ENCODE measurements around the gene CEP70. TPM values are rescaled to one million over a fixed set of nuclear protein-coding genes. Genes with fewer than 3 reads are reported as not detected.
"Not testable (repeated sequence)": the region's sequence is repeated elsewhere in the genome, so short reads cannot be mapped to it uniquely, and the experiment has no call there.

The CEP70 gene, protein sequence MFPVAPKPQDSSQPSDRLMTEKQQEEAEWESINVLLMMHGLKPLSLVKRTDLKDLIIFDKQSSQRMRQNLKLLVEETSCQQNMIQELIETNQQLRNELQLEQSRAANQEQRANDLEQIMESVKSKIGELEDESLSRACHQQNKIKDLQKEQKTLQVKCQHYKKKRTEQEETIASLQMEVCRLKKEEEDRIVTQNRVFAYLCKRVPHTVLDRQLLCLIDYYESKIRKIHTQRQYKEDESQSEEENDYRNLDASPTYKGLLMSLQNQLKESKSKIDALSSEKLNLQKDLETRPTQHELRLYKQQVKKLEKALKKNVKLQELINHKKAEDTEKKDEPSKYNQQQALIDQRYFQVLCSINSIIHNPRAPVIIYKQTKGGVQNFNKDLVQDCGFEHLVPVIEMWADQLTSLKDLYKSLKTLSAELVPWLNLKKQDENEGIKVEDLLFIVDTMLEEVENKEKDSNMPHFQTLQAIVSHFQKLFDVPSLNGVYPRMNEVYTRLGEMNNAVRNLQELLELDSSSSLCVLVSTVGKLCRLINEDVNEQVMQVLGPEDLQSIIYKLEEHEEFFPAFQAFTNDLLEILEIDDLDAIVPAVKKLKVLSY
- 22.0 TPM for total RNA-seq
- long read RNA-seq, transcript CEP70-201 (18 exons, 2,732 nt), result major isoform, 6 of 19 reads
- long read RNA-seq, partial matches to known transcripts, result 5 of 19 reads
- long read RNA-seq, other reads (novel, unspliced or antisense), result 5 of 19 reads

DNA sequence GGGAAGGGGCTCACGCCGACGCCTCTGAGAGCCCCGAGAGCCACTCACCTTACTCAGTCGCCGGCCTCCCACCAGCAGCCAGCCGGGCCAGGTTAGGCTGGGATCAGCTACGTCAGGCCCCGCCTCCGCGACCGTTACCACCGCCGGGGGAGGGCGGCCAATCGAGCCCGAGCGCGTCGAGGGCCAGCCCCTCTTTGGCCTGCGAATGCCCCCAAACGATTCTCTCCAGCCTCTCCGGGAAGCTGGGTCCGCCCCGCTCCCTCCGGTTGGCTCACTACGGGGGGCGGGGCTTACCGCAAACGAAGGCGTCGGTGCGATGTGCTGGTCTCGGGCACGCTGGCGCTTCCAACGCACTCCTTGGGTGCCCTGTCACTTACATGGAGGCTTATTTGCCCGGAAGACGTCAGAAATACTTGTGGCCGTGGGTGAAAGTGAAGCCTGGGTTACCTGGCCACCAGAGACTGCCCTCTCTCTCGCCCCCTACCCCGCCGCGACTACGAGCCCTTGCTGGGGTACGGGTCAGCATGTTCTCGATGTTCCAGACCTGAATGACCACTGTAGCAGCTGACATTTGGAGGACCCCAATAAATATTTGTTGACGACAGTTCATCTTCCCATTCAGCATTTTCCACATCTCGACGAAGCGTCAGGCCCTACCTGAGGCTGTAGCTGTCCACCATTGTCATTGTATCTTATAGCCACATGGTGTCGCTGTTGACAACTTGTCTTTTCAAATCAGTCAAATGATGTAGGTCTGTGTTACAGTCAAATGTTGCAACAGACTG, at the start of gene CEP70:
TSS of gene CEP70 (minus strand) at position 111 of the 785 bp plus-strand sequence. CDS start 21,333 bp downstream, outside the sequence.
- intact Hi-C loops (cut with DNase I), result loop anchor here (1.0 to 10.0 kb wide), 7 partner anchors 14 to 321 kb away; partner anchors contain the start of genes FAIM, MRAS and PIK3CB
- peak; percentile 95 for DNase-seq (ENCODE audit: low spot score)

GRCh38 chr3:138642927-138643253, 48.8 kb upstream of the CEP70 start:
- intact Hi-C loops (cut with DNase I), result no loop called here
- no peak for DNase-seq (ENCODE audit: low spot score)

DNA sequence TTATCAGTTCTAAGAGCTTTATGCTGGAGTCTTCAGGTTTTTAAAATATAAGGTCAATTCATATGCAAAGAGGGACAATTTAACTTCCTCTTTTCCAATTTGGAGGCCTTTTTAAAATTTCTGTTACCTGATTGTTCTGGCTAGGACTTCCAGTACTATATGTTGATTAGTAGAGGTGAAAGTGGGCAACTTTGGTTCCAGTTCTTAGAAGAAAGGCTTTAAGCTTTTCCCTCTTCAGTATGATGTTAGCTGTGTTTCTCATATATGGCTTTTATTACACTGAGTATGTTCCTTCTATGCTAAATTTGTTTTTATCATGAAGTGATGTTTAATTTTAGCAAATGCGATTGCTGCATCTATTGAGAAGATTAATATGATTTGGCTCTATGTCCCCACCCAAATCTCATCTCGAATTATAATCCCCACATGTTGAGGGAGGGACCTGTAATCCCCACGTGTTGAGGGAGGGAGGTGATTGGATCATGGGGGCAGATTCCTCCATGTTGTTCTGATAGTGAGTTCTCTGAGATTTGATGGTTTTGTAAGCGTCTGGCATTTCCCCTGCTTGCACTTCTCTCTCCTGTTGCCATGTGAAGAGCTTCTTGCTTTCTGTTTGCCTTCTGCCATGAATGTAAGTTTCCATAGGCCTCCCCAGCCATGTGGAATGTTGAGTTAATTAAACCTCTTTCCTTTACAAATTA, 48.3 kb upstream of the CEP70 start:
- intact Hi-C loops (cut with DNase I), result no loop called here
- DNase-seq (ENCODE audit: low spot score), result no peak

DNA sequence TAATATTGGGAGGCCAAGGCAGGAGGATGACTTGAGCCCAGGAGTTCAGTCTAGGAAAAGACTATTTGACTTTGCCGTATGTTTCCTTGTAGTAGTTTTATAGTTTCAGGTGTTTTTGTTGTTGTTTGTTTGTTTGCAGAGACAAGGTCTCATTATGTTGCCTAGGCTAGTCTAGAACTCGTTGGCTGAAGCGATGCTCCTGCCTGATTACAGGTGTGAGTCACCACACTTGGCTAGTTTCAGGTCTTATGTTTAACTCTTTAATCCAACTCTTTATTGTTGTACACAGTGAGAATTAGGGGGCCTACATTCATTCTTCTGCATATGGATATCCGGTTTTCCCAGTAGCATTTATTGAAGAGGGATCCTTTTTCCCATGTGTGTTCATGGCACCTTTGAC, 46.5 kb upstream of the CEP70 start:
- intact Hi-C loops (cut with DNase I), result no loop called here
- no peak for DNase-seq (ENCODE audit: low spot score)

DNA sequence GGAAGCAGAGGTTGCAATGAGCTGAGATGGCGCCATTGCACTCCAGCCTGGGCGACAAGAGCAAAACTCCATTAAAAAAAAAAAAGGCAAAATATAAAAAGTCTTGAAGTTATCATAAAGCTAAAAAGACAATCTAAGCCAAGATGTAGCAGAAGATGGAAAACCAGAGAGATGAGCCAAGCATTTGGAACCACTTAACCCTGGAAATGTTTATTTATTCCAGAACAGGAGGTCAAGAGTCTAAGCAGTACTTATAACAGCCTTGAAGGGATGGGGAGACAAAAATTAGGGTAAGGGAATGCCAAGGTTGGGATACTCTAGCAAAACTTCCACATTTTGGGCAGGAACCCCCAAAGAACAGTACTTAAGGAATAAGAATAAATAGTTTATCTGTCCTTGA, 44.6 kb upstream of the CEP70 start:
- no peak for DNase-seq (ENCODE audit: low spot score)
- intact Hi-C loops (cut with DNase I), result no loop called here

GRCh38 chr3:138629526-138629925, 35.5 kb upstream of the CEP70 start:
- DNase-seq (ENCODE audit: low spot score), result no peak
- intact Hi-C loops (cut with DNase I), result no loop called here

DNA sequence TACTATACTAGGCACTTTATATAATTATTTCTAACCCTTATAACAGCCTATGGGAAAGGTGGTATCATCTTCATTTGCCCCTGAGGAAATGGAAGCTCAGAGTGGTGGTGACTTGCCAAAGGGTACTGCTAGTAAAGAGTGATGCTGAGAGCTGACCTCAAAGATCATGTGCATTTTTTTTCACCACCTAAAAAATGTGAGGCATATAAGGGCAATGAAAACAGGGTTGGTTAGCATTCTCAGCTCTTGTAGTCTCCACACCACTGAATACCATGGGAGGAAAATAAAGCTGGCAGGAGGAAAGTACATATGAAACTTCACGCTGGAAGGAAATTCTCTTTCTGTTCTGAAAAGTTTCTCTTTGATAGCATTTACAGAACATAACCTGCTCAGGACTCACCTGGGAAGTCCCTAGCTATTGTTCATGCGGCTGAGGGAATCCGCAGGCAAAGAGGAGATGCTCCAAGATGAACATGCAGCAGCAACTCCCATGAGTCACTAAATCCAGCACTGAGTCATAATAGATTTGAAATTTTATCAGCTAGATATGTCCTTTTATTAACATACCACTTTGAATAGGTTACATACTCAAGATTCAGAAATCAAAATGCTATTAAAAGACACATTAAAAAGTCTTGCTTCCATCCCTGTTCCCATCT, 31.8 kb upstream of the CEP70 start:
- intact Hi-C loops (cut with DNase I), result no loop called here
- no peak for DNase-seq (ENCODE audit: low spot score)

- intact Hi-C loops (cut with DNase I), result no loop called here
- DNase-seq (ENCODE audit: low spot score), result no peak
Measured at GRCh38 chr3:138624518-138624917, 30.5 kb upstream of the CEP70 start.

GRCh38 chr3:138620431-138620830, 26.4 kb upstream of the CEP70 start:
- DNase-seq (ENCODE audit: low spot score), result no peak
- intact Hi-C loops (cut with DNase I), result no loop called here

- intact Hi-C loops (cut with DNase I), result no loop called here
- DNase-seq (ENCODE audit: low spot score), result no peak
Measured at GRCh38 chr3:138615462-138615861, 21.4 kb upstream of the CEP70 start.

DNA sequence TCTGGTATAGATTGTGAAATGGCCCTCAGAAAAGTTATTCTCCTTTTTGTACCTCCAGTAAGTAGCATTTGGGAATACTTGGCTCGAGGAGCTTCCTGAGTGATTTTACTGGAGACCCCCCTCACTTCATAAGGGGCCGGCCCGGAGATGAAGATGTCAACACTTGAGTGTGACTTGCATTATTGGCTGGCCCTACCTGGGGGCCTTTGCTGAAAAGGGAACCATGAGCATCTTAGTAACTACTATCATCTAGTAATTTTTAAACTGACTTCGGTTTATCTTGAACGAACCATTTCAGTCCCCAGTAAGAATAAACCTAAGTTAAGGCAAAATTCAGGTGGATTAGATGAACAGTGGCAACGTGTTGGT, 15.8 kb upstream of the CEP70 start:
- DNase-seq (ENCODE audit: low spot score), result no peak
- intact Hi-C loops (cut with DNase I), result loop anchor here (2.0 to 5.0 kb wide), 2 partner anchors 15 to 307 kb away; partner anchors contain the start of gene CEP70

DNA sequence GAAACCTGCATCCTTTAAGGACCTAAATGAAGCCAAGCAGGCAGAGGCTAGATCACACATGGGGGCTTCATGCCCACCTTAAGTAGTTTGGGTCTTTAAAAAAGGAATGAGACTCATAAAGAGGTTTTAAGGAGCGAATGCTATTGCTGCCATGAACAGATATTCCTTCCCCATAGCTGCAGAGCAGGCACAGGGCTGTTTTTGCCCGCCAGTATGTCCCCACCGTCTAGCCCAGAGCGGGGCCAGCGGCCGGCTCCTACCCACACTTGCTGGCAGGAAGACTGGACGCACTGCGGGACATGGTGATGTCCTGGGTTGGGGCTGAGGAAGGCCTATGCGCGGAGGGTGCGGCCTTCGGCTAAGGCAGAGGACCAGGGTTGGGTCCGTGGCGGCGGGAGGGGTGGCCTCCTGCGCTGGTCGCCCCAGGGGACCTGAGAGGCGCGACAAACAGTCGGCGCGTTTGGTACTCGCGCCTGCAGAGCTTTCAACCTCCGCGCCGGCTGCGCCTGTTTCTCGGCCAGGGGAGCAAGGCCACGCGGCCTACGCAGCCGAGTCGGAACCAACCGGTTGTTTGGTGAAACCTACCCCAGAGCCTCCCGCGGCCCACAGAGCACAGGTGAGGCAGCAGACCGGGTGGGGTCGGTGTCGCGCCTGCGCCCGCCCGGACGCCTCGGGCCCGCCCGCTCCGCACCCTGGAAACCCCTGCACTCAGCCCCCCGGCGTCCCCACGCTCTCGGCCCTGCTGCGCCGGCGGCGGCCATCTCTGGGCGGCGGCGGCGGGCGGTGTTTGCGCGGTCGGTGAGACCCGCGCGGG, 14.5 kb upstream of the CEP70 start, which contains the start of gene FAIM:
TSS of gene FAIM (plus strand) at position 450 of the 814 bp plus-strand sequence. CDS start 10,956 bp downstream, outside the sequence.
- DNase-seq (ENCODE audit: low spot score), result peak; percentile 83
- intact Hi-C loops (cut with DNase I), result loop anchor here (2.0 to 5.0 kb wide), 2 partner anchors 14 to 309 kb away; partner anchors contain the start of gene CEP70

GRCh38 chr3:138604106-138604595, 10.1 kb upstream of the CEP70 start:
- DNase-seq (ENCODE audit: low spot score); intact Hi-C loops (cut with DNase I): not testable (repeated sequence)

DNA sequence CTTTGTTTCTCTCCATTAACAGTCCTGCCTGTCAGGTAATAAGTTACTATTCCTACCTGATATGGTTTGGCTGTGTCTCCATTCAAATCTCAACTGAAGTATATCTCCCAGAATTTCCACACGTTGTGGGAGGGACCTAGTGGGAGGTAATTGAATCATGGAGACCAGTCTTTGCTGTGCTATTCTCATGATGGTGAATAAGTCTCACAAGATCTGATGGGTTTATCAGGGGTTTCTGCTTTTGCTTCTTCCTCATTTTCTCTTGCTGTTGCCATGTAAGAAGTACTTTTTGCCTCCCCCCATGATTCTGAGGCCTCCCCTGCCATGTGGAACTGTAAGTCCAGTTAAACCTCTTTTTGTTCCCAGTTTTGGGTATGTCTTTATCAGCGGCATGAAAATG, 7.6 kb upstream of the CEP70 start:
- DNase-seq (ENCODE audit: low spot score); intact Hi-C loops (cut with DNase I): not testable (repeated sequence)

DNA sequence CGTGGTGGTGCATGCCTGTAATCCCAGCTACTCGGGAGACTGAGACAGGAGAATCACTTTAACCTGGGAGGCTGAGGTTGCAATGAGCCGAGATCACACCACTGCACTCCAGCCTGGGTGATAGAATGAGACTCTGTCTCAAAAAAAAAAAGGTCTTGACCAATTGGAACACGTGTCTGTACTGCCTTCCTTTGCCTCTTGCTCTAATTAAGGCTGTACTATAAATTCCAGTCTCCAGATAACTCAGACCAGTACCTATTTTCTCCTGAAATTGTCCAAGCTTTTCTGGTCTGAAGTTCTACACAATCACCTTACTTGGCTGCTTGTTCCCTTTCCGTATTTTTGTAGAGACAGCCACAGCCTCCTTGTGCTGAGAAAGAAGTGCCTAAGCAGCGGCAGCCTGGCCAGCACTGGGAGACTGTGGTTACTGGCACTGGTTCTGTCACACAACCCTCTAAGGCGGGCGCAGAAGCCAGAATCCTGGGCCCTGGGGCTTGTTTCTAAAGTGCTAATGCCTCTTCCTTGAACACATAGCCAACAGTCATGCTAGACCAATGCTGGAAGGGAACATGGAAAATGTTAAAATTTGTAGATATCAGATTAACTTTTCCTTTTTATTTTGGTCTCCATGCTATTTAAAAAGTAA, 6.2 kb upstream of the CEP70 start:
- intact Hi-C loops (cut with DNase I), result no loop called here
- no peak for DNase-seq (ENCODE audit: low spot score)

DNA sequence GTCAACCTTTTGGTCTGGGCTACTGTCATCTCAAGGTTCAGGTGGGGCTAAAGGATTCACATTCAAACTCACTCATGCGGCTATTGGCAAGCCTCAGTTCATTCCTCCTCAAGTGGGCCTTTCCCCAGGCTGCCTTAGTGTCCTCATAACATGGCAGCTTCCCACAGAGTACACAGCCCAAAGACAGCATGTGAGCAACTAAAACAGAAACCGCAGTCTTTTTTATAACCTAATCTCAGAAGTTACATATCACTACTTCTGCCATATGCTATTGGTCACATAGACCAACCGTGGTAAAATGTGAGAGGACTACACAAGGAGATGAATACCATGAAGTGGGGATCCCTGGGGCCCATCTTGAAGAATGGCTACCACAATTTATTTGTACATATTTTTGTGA, 4.5 kb upstream of the CEP70 start:
- intact Hi-C loops (cut with DNase I), result loop anchor here (10.0 kb wide), 1 partner anchor 236 kb away; the partner anchor contains the start of gene PIK3CB
- DNase-seq (ENCODE audit: low spot score), result no peak

Measured in cardiac septum (tissue), 1 donor.